Kidney tubule cell (primary cell): Measurements from ENCODE around the gene CBX3.
"Not testable (repeated sequence)": the region's sequence is repeated elsewhere in the genome, so short reads cannot be mapped to it uniquely, and the experiment has no call there.

Source experiments
- DNase-seq: peaks from one replicate; pipeline ENCODE4 v3.0.0-alpha.2; 2018; ENCODE audit warnings: low spot score

The CBX3 gene

DNA sequence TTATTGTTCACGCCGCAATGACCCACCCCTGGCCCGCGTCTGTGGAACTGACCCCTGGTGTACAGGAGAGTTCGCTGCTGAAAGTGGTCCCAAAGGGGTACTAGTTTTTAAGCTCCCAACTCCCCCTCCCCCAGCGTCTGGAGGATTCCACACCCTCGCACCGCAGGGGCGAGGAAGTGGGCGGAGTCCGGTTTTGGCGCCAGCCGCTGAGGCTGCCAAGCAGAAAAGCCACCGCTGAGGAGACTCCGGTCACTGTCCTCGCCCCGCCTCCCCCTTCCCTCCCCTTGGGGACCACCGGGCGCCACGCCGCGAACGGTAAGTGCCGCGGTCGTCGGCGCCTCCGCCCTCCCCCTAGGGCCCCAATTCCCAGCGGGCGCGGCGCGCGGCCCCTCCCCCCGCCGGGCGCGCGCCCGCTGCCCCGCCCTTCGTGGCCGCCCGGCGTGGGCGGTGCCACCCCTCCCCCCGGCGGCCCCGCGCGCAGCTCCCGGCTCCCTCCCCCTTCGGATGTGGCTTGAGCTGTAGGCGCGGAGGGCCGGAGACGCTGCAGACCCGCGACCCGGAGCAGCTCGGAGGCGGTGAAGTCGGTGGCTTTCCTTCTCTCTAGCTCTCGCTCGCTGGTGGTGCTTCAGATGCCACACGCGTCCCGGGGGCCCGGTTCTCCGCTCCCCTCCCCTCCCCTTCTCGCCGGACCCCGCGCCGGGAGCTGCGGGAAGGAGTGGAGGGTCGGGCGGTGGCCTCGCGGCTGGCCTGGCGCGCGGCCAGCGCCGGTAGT lies at the start of gene CBX3:
Gene CBX3, plus strand, starts transcription at position 499 of the 772 bp plus-strand sequence. CDS start 1,254 bp downstream, outside the sequence.
- peak; percentile 90 for DNase-seq

DNA sequence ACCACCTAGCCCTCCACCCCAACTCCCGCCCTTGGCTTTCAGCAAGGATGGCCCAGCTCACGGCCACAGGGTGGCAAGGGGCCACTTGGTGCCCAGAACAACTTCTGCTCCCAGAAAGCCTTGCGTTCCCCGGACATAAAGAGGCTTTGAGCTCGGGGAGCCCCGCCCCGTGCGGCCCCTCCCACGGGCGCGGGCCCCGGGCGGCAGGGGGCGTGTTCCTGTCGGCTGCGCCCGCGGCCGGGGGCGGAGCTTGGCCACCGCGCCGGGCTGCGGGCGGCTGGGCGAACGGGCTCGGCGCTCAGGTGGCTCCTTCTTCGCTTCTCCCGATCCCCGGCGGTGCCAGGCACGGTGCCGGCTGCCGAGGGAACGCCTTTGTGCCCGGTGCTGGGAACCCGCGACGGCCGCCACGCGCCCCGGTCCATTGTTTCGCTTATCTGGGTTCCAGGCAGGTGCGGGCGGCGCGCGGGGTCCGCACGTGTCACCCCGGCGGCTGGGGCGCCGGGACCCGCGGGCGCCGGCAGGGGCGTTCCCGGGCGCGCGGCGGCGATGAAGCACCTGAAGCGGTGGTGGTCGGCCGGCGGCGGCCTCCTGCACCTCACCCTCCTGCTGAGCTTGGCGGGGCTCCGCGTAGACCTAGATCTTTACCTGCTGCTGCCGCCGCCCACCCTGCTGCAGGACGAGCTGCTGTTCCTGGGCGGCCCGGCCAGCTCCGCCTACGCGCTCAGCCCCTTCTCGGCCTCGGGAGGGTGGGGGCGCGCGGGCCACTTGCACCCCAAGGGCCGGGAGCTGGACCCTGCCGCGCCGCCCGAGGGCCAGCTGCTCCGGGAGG lies 49.4 kb upstream of the CBX3 start, which contains the start of gene NFE2L3:
Gene NFE2L3, plus strand, starts transcription at position 246 of the 829 bp plus-strand sequence. Its CDS starts 301 bp downstream, at position 547.
- DNase-seq: peak; percentile 90

DNA sequence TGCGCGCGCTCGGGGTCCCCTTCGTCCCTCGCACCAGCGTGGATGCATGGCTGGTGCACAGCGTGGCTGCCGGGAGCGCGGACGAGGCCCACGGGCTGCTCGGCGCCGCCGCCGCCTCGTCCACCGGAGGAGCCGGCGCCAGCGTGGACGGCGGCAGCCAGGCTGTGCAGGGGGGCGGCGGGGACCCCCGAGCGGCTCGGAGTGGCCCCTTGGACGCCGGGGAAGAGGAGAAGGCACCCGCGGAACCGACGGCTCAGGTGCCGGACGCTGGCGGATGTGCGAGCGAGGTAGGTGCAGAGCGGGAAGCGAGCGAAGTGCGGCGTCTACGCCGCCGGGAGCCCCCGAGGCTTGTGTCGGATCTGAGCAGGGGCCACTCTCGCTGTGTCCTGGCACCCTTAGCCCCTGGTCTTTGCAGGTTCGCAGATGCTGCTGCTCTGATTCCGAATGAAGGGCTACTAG lies 48.7 kb upstream of the CBX3 start:
- peak; percentile 29 for DNase-seq

GRCh38 chr7:26153241-26153822 lies 48.2 kb upstream of the CBX3 start:
- DNase-seq: peak; percentile 64

GRCh38 chr7:26153823-26154783 lies 47.4 kb upstream of the CBX3 start:
- DNase-seq: peak; percentile 83

- DNase-seq: peak; percentile 81
These were observed 45.8 kb upstream of the CBX3 start for GRCh38 chr7:26155531-26156375.

DNA sequence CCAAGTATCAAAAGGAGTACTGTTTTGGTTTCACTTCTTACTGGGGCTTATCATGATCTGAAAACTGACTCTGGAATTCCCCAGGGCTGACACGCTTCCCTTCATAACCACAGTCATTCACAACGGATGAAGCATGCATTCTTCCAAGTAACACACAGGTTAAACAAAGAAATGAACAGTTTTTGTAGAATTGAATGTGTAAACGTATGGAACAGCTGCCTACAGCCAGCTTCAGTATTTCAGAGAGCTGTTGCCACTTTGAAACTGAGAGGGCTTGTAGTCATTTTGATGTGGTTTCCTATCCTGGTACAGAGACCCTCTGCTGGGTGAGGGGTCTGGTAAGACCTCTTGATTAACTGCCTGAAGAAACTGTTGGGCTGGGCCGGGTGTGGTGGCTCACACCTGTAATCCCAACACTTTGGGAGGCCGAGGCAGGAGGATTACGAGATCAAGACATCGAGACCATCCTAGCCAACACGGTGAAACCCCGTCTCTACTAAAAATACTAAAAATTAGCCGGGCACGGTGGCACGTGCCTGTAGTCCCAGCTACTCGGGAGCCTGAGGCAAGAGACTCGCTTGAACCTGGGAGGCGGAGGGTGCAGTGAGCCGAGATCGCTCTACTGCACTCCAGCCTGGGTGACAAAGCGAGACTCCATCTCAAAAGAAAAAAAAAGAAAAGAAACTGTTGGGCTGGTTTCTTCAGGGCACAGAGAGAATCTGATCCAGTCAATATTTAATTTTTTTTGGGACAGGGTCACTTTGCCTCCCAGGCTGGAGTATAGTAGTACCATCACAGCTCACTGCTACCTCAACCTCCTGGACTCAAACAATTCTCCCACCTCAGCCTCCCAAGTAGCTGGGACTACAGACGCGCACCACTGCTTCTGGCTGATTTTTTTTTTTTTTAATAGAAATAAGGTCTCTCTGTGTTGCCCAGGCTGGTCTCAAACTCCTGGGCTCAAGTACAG lies 44.8 kb upstream of the CBX3 start:
- peak; percentile 96 for DNase-seq

DNA sequence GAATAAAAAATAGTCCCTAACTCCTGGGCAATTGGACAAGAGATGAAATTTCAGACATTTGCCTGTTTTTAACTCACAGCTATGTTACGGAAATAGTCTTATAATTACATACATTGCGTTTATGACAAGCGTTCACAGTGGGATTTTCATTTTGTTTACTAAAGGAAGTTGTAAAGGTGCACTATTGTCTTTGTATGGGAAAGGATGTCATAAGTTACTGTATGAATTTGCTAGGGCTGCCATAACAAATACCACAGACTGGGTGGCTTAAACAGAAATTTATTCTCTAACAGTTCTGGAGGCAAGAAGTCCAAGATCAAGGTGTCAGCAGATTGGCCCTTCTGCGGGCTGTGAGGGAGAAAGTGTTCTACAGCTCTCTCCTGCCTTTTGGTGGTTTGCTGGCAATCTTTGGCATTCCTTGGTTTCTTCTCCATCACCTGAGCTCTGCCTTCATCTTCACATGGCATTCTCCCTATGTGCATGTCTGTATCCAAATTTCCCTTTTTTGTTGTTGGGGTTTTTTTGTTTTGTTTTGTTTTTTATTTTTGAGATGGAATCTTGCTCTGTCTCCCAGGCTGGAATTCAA lies 43.9 kb upstream of the CBX3 start:
- no peak for DNase-seq

DNA sequence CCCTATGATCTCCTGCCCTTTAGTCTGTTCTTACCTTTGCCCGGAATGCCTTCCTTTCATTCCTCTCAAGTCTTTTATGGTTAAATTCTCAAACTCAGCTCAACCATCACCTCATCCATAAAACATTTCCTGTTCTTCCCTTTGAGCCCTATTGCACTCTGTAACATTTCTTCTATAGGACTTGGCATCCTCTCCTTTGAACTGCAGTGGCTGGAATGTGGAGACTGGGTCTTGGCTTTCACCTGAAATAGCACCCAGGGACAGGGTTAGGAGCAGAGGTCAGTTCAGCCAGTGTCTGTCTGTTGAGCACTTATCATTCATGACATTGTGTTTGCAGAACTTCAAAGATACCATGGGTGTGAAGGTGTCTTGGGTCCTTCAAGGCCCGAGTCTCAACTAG lies 42.3 kb upstream of the CBX3 start:
- DNase-seq: peak; percentile 71

GRCh38 chr7:26160896-26161295 lies 40.6 kb upstream of the CBX3 start:
- peak; percentile 56 for DNase-seq

GRCh38 chr7:26162431-26162830 lies 39.1 kb upstream of the CBX3 start:
- DNase-seq: no peak

DNA sequence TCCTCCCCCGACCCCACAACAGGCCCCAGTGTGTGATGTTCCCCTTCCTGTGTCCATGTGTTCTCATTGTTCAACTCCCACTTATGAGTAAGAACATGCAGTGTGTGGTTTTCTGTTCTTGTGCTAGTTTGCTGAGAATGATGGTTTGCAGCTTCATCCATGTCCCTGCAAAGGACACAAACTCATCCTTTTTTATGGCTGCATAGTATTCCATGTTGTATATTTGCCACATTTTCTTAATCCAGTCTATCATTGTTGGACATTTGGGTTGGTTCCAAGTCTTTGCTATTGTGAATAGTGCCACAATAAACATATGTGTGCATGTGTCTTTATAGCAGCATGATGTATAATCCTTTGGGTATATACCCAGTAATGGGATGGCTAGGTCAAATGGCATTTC lies 37.7 kb upstream of the CBX3 start:
- not testable (repeated sequence) for DNase-seq

DNA sequence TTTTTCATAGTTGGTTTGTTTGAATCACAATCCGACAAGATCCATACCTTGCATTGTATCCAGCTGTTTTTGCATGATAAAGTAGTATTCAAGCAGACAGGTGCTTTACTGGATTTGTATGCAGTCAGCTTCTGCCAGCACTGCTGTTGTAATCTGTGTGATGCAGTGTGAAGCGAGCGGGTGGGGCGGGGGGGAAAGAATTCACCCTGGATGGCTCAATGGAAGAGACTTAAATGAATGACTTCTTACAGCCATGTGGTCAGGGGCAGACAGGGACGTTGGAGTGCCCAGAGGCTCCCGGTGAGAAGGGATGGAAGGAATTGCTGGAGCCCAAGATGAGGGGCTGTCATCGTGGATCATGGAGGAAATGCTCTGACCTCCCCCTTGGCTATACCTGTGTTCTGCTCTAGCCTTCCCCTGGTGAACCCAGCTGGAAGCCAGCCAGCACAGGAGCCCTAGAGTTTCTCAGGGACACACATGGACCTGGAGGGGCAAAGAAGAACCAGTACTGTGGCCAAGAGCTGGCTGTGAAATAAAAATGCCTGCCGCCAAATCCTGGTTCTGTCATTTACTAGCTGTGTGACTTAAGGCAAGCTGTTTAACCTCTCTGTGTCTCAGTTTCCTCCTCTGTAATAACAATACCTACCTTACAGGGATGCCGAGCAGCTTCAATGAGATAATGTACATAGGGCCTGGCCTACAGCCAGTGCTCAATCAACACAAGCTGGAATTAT lies 35.4 kb upstream of the CBX3 start:
- DNase-seq: no peak

GRCh38 chr7:26166684-26167266 lies 34.8 kb upstream of the CBX3 start:
- DNase-seq: no peak

- DNase-seq: peak; percentile 49
These were observed 34.1 kb upstream of the CBX3 start for GRCh38 chr7:26167303-26167934.

- DNase-seq: no peak
These were observed 33.0 kb upstream of the CBX3 start for GRCh38 chr7:26168458-26169023.

- no peak for DNase-seq
These were observed 32.3 kb upstream of the CBX3 start for GRCh38 chr7:26169271-26169670.
